CD14-positive monocyte (primary cell): Measurements from ENCODE around the gene CCDC74A. TPM values are rescaled to one million over a fixed set of nuclear protein-coding genes. Genes with fewer than 3 reads are reported as not detected.
"Not testable (repeated sequence)": the region's sequence is repeated elsewhere in the genome, so short reads cannot be mapped to it uniquely, and the experiment has no call there.

ENCODE experiments used
- DNase-seq, 3 donors: peaks; one replicate each; pipeline ENCODE4 v3.0.0-alpha.2; 2011 to 2022
- H2AFZ ChIP-seq: 2 replicates; pipeline ENCODE4 v1.6.0; 2012; ENCODE audit warnings: mild to moderate bottlenecking, low read depth, low read length, inconsistent platforms; ENCODE audit not compliant: insufficient read depth, poor library complexity, severe bottlenecking
- H3K27ac ChIP-seq, 2 donors: 1 replicate in 1 of 2; 2 replicates in 1 of 2; pipeline ENCODE4 v1.5.1; 2012 to 2013; ENCODE audit warnings: low read length in 2 of 2, control low read depth in 1 of 2, inconsistent platforms in 1 of 2, low read depth in 1 of 2, mild to moderate bottlenecking in 1 of 2
- H3K27me3 ChIP-seq, 2 donors: one replicate each; pipeline versions ENCODE4 v1.6.0 to v1.6.1; 2011 to 2013; ENCODE audit warnings: low read length in 2 of 2; ENCODE audit not compliant: control insufficient read depth in 2 of 2, insufficient read depth in 2 of 2
- H3K36me3 ChIP-seq, 2 donors: replicated peaks in 1 of 2; 1 replicate in 1 of 2; 2 replicates in 1 of 2; pipeline versions ENCODE4 v1.5.1 to v1.6.1; 2012 to 2013; ENCODE audit warnings: low read length in 2 of 2, control low read depth in 1 of 2, inconsistent platforms in 1 of 2, mild to moderate bottlenecking in 1 of 2; ENCODE audit not compliant: insufficient read depth in 2 of 2, control insufficient read depth in 1 of 2
- H3K4me1 ChIP-seq, 2 donors: 1 replicate in 1 of 2; 2 replicates in 1 of 2; pipeline versions ENCODE4 v1.5.1 to v1.6.1; 2012 to 2013; ENCODE audit warnings: low read length in 2 of 2, control low read depth in 1 of 2, inconsistent platforms in 1 of 2, mild to moderate bottlenecking in 1 of 2, moderate library complexity in 1 of 2; ENCODE audit not compliant: insufficient read depth in 2 of 2, control insufficient read depth in 1 of 2
- H3K4me2 ChIP-seq: replicated peaks from 2 replicates; pipeline ENCODE3; 2012; ENCODE audit warnings: low read length, moderate library complexity, mild to moderate bottlenecking; ENCODE audit not compliant: poor library complexity, severe bottlenecking; ENCODE audit errors: extremely low read depth
- H3K4me3 ChIP-seq, 3 experiments: fragments of 200-600 bp in 1 of 3; sonication (generic) in 1 of 3; replicated peaks in 1 of 3; 1 replicate in 2 of 3; 2 replicates in 1 of 3; pipeline ENCODE4 v1.5.1; 2011 to 2013; ENCODE audit warnings: low read length in 3 of 3, mild to moderate bottlenecking in 3 of 3, control low read depth in 2 of 3, low read depth in 2 of 3, inconsistent platforms in 1 of 3, moderate library complexity in 1 of 3
- H3K79me2 ChIP-seq: 2 replicates; pipeline ENCODE4 v1.6.0; 2012; ENCODE audit warnings: mild to moderate bottlenecking, control low read depth, inconsistent platforms, low read length, moderate library complexity; ENCODE audit not compliant: insufficient read depth
- H3K9ac ChIP-seq: 2 replicates; pipeline ENCODE4 v1.6.0; 2017; ENCODE audit warnings: low read length, mild to moderate bottlenecking; ENCODE audit not compliant: insufficient read depth, poor library complexity, severe bottlenecking
- H3K9me3 ChIP-seq, 2 donors: replicated peaks in 1 of 2; 1 replicate in 1 of 2; 2 replicates in 1 of 2; pipeline versions ENCODE4 v1.5.1 to v1.6.1; 2012 to 2013; ENCODE audit warnings: low read length in 2 of 2, control low read depth in 1 of 2; ENCODE audit not compliant: control insufficient read depth in 1 of 2, insufficient read depth in 1 of 2
- H4K20me1 ChIP-seq: 2 replicates; pipeline ENCODE4 v1.6.0; 2012; ENCODE audit warnings: mild to moderate bottlenecking, low read length, control low read depth, moderate library complexity; ENCODE audit not compliant: insufficient read depth
- H3K27ac Mint-ChIP-seq, 7 donors: one replicate each; pipeline ENCODE4 v1.8.0; 2020; ENCODE audit warnings: mild to moderate bottlenecking in 7 of 7, mixed read lengths in 7 of 7, moderate library complexity in 6 of 7, inconsistent platforms in 2 of 7
- H3K27me3 Mint-ChIP-seq, 3 donors: one replicate each; pipeline ENCODE4 v1.8.0; 2021 to 2022; ENCODE audit warnings: low read depth in 3 of 3, mild to moderate bottlenecking in 3 of 3, mixed read lengths in 3 of 3, moderate library complexity in 3 of 3, inconsistent platforms in 1 of 3
- H3K36me3 Mint-ChIP-seq, 2 donors: one replicate each; pipeline ENCODE4 v1.8.0; 2020; ENCODE audit warnings: mixed read lengths in 2 of 2, inconsistent platforms in 1 of 2, mild to moderate bottlenecking in 1 of 2
- H3K4me1 Mint-ChIP-seq: one replicate; pipeline ENCODE4 v1.8.0; 2020; ENCODE audit warnings: mild to moderate bottlenecking, mixed read lengths
- H3K4me3 Mint-ChIP-seq, 2 donors: one replicate each; pipeline ENCODE4 v1.8.0; 2020; ENCODE audit warnings: mild to moderate bottlenecking in 2 of 2, mixed read lengths in 2 of 2, moderate library complexity in 1 of 2
- H3K9me3 Mint-ChIP-seq, 7 donors: one replicate each; pipeline ENCODE4 v1.8.0; 2020 to 2022; ENCODE audit warnings: mixed read lengths in 7 of 7, mild to moderate bottlenecking in 6 of 7, moderate library complexity in 6 of 7, inconsistent platforms in 2 of 7
- WGBS: methylation state at CpG from one replicate; pipeline ENCODE4 v1.1.5; 2013; ENCODE audit warnings: missing lambda C conversion rate; ENCODE audit not compliant: insufficient coverage; 5-methylcytosine and 5-hydroxymethylcytosine counted together
- intact Hi-C, 2 donors: fragments of 100-400 bp; cut with micrococcal nuclease; formaldehyde crosslinking; loops; one replicate each; pipeline versions ENCODE4 v1.15.0 to v1.15.1; 2023
- polyA plus RNA-seq, 3 donors: library from polyadenylated mRNA; depleted of rRNA in 1 of 3; unstranded in 2 of 3; stranded (reverse) in 1 of 3; fragments of 300-500 nt in 2 of 3; fragments of >200 nt in 1 of 3; fragmentation: Illumina TruSeq in 2 of 3; gene quantifications; 1 replicate in 2 of 3; 2 replicates in 1 of 3; pipeline ENCODE4 v1.2.3, GENCODE V29; 2012 to 2021
- TF ChIP-seq, protein P1 (sequence below): fragments of 200-600 bp; IDR thresholded peaks from one replicate; pipeline ENCODE4 v1.8.0; 2022; ENCODE audit warnings: antibody characterized with exemption, mild to moderate bottlenecking

Gene CCDC74A
- polyA plus RNA-seq, 3 donors, result not detected

DNA sequence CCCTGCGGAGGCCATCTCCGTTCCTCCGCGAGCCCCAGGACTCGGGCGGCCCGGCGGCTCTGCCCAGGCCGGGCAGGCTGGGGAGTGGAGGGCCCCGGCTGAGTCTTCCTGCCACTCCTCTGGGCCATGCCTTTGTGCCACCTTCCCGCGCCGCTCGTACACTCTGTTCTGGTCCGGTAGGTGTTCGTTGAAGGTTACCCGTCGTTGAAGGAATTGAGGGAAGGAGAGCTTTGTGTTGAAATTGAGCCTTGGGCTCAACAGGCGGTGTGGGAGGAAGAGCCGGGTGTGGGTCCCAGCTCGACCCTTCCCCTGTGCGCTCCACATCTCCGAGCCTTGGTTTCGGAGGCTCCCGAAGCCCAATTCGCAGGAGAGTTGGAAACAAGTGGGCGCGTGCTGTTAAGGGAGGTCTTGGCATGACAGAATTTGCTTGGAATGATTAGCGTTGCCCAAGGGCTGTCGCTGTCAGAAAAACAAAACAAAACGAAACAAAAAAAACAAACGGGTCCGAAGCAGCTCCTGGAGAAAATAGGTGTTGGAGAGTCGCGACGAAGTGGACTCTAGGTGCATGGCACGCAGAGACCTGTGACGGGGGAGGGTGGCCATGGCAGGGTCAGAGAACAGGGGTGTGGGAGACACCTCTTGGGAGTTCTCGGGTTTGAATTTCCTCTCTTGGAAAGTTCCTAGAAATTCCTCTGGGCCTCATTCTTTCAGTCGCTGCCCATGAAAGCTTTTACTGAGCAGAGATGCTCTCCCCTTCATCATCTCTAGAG, 34.3 kb upstream of the CCDC74A start:
- peak overlapping the region; percentile 78 to 92 for H3K27ac ChIP-seq
- no peaks in the 10 kb centered on the region for H3K27me3 ChIP-seq
- H3K9me3 ChIP-seq, result no peaks in the 10 kb centered on the region
- peaks cover 21 to 27% of the 10 kb centered on the region in 2 donors for H3K4me1 ChIP-seq
- peak in 1 of 3 donors; percentile 3 for DNase-seq
- Mint-ChIP-seq H3K27me3 (peaks cover 0 to 3% (median 0%) of the 10 kb centered on the region in 3 donors), H3K4me3 (peak overlapping the region; percentile 94 to 98), H3K27ac (peak overlapping the region; percentile 89 to 95 (median 94)), H3K4me1 (peaks cover 37% of the 10 kb centered on the region), H3K9me3 (peaks cover 0 to 2% (median 0%) of the 10 kb centered on the region in 7 donors), H3K36me3 (peaks cover 9 to 10% of the 10 kb centered on the region in 2 donors)
- peaks cover 0 to 5% of the 10 kb centered on the region in 2 donors for H3K36me3 ChIP-seq
- H3K4me2 ChIP-seq, result peak overlapping the region; percentile 90
- TF ChIP-seq, protein P1, sequence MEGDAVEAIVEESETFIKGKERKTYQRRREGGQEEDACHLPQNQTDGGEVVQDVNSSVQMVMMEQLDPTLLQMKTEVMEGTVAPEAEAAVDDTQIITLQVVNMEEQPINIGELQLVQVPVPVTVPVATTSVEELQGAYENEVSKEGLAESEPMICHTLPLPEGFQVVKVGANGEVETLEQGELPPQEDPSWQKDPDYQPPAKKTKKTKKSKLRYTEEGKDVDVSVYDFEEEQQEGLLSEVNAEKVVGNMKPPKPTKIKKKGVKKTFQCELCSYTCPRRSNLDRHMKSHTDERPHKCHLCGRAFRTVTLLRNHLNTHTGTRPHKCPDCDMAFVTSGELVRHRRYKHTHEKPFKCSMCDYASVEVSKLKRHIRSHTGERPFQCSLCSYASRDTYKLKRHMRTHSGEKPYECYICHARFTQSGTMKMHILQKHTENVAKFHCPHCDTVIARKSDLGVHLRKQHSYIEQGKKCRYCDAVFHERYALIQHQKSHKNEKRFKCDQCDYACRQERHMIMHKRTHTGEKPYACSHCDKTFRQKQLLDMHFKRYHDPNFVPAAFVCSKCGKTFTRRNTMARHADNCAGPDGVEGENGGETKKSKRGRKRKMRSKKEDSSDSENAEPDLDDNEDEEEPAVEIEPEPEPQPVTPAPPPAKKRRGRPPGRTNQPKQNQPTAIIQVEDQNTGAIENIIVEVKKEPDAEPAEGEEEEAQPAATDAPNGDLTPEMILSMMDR, result no peak
- H3K79me2 ChIP-seq, result peaks cover 74% of the 10 kb centered on the region
- 0% methylated on average over 36 of the region's 40 CpGs for WGBS
- peak overlapping the region; percentile 70 to 98 (median 96) for H3K4me3 ChIP-seq
- intact Hi-C loops, result no loop called here
- peak overlapping the region; percentile 98 for H2AFZ ChIP-seq
- H4K20me1 ChIP-seq, result no peaks in the 10 kb centered on the region
- peak overlapping the region; percentile 94 for H3K9ac ChIP-seq

DNA sequence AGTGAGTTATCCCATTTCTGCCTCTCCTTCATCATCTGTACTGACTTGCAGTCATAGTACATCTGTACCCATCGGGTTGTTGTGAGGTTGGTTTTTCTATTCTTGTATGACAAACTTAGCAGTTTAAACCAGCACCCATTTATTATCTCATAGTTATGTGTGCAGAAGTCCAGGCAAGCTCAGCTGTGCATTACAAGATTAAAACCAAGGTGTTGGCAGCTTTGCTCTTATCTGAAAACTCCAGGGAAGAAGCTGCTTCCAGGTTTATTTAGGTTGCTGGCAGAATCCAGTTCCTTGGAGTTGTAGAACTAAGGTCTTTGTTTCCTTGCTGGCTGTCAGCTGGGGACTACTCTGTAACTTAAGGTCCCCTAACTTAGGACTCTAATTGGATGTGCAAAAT, 32.2 kb upstream of the CCDC74A start:
- H3K27me3 Mint-ChIP-seq, H3K4me3 ChIP-seq, H3K27ac Mint-ChIP-seq, H3K27ac ChIP-seq, H3K27me3 ChIP-seq, H2AFZ ChIP-seq, H3K9me3 ChIP-seq, H3K9ac ChIP-seq, H3K4me3 Mint-ChIP-seq, H3K9me3 Mint-ChIP-seq, H3K4me2 ChIP-seq, H4K20me1 ChIP-seq, intact Hi-C loops, DNase-seq: not testable (repeated sequence)
- H3K4me1 Mint-ChIP-seq, result peaks cover 35% of the 10 kb centered on the region
- H3K36me3 ChIP-seq, result peaks cover 8 to 25% of the 10 kb centered on the region in 2 donors
- peaks cover 67% of the 10 kb centered on the region for H3K79me2 ChIP-seq
- no CpG with 5 or more reads among the region's 1 CpG for WGBS
- H3K36me3 Mint-ChIP-seq, result peaks cover 25 to 28% of the 10 kb centered on the region in 2 donors
- peaks cover 21 to 26% of the 10 kb centered on the region in 2 donors for H3K4me1 ChIP-seq

DNA sequence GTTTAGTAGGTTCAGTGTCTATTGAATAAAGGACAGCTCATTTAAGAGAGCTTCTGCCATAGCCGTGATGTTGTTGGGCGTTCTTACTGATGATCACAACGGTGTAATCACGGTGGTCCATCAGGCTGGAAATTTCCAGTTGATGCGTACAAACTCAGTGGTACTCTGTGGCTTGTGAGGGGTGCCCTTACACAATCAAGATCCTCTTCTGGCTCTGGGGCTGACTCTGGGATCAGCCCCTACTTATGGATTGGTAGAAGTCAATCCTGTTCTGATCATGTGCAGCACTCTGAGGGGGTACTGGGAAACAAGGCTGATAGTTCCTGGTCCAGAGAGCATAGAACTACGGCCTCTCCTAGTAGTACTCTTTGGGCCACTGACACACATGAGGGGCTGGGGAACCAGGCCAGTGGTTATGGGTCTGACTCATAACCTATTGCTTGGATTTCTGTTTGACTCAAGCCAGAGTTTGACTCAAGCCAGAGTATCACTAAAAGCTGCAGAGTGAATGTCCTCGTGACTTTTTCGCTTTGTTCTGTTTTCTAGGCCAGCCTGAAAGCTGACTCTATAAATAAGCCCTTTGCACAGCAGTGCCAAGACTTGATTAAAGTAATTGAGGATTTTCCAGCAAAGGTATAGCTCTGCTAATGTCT, 29.2 kb upstream of the CCDC74A start:
- H3K27me3 Mint-ChIP-seq, H3K4me3 Mint-ChIP-seq, H3K4me3 ChIP-seq, intact Hi-C loops, H3K27ac ChIP-seq, H2AFZ ChIP-seq, H3K4me2 ChIP-seq, H3K9me3 ChIP-seq, H3K27me3 ChIP-seq, H4K20me1 ChIP-seq, DNase-seq, H3K4me1 ChIP-seq, H3K9ac ChIP-seq, H3K9me3 Mint-ChIP-seq: not testable (repeated sequence)
- Mint-ChIP-seq H3K36me3 (peaks cover 47 to 55% of the 10 kb centered on the region in 2 donors), H3K4me1 (peaks cover 22% of the 10 kb centered on the region), H3K27ac (peak overlapping the region in 2 of 7 donors; percentile 12 to 20)
- H3K79me2 ChIP-seq, result peaks cover 51% of the 10 kb centered on the region
- 74% methylated on average over 3 of the region's 8 CpGs for WGBS
- peaks cover 21 to 53% of the 10 kb centered on the region in 2 donors for H3K36me3 ChIP-seq
